CD4-positive, alpha-beta T cell (primary cell): ENCODE measurements around the gene KCNA1. TPM values are rescaled to one million over a fixed set of nuclear protein-coding genes. Genes with fewer than 3 reads are reported as not detected.

Experiments
- ATAC-seq: fragments of 200-7000 bp; cut with Tn5 transposase; one replicate; pipeline ENCODE4 v1.10.0; 2022; ENCODE audit warnings: mild to moderate bottlenecking; ENCODE audit not compliant: poor library complexity
- CTCF ChIA-PET: fragments of 350-600 bp; sonication (Branson Sonifier 250); formaldehyde crosslinking; loops from one replicate; lab custom pipeline; 2021; ENCODE audit warnings: antibody characterized with exemption, inconsistent platforms; lab: Charles Lee
- POLR2A ChIA-PET: fragments of 350-600 bp; sonication (Branson Sonifier 250); formaldehyde crosslinking; loops from one replicate; lab custom pipeline; 2021; ENCODE audit warnings: antibody characterized with exemption, inconsistent platforms; lab: Charles Lee
- DNase-seq, 14 experiments: peaks; one replicate each; pipeline ENCODE4 v3.0.0-alpha.2; 2013 to 2020; ENCODE audit warnings: mixed read lengths in 2 of 14
- H3K27ac ChIP-seq, 2 donors: one replicate each; pipeline versions ENCODE4 v1.5.1 to v1.7.0; 2013; ENCODE audit warnings: low read length in 2 of 2, low read depth in 1 of 2, mild to moderate bottlenecking in 1 of 2
- H3K27me3 ChIP-seq, 2 experiments: 1 replicate in 1 of 2; 2 replicates in 1 of 2; pipeline versions ENCODE4 v1.6.1 to v1.7.0; 2013; ENCODE audit warnings: low read length in 2 of 2, control low read depth in 1 of 2, mild to moderate bottlenecking in 1 of 2, moderate library complexity in 1 of 2; ENCODE audit not compliant: insufficient read depth in 2 of 2, control insufficient read depth in 1 of 2
- H3K36me3 ChIP-seq: one replicate; pipeline ENCODE4 v1.6.1; 2013; ENCODE audit warnings: low read length, control low read depth; ENCODE audit not compliant: insufficient read depth
- H3K4me1 ChIP-seq: one replicate; pipeline ENCODE4 v1.6.1; 2013; ENCODE audit warnings: low read length, control low read depth; ENCODE audit not compliant: insufficient read depth
- H3K4me3 ChIP-seq: one replicate; pipeline ENCODE4 v1.5.1; 2013; ENCODE audit warnings: mild to moderate bottlenecking, low read length, moderate library complexity
- H3K9me3 ChIP-seq, 2 experiments: 1 replicate in 1 of 2; 2 replicates in 1 of 2; pipeline versions ENCODE4 v1.6.1 to v1.7.0; 2013; ENCODE audit warnings: low read length in 2 of 2, mild to moderate bottlenecking in 2 of 2, control low read depth in 1 of 2, moderate library complexity in 1 of 2; ENCODE audit not compliant: control insufficient read depth in 1 of 2, insufficient read depth in 1 of 2
- H3K27ac Mint-ChIP-seq: one replicate; pipeline ENCODE4 v1.8.0; 2020; ENCODE audit warnings: mixed read lengths
- H3K27me3 Mint-ChIP-seq: one replicate; pipeline ENCODE4 v1.8.0; 2021; ENCODE audit warnings: mixed read lengths
- H3K36me3 Mint-ChIP-seq: one replicate; pipeline ENCODE4 v1.8.0; 2021; ENCODE audit warnings: low read depth, mixed read lengths
- H3K4me1 Mint-ChIP-seq: one replicate; pipeline ENCODE4 v1.8.0; 2021; ENCODE audit warnings: low read depth, mixed read lengths
- H3K4me3 Mint-ChIP-seq: one replicate; pipeline ENCODE4 v1.8.0; 2020; ENCODE audit warnings: mild to moderate bottlenecking, mixed read lengths
- H3K9me3 Mint-ChIP-seq: one replicate; pipeline ENCODE4 v1.8.0; 2020; ENCODE audit warnings: mixed read lengths
- intact Hi-C, 2 experiments: fragments of 100-400 bp; cut with DNase I in 1 of 2; cut with micrococcal nuclease in 1 of 2; formaldehyde crosslinking; loops; one replicate each; pipeline versions ENCODE4 v1.15.1 to v1.9.0; 2023 to 2025; cut with DNase I, micrococcal nuclease
- total RNA-seq, 174 experiments: library from RNA in 2 of 174; stranded (reverse) in 2 of 174; gene quantifications; one replicate each; pipeline ENCODE4 v1.2.3 and lab custom pipeline; 2021 to 2026
- TF ChIP-seq, protein P1 (sequence below): fragments of 200-600 bp; IDR thresholded peaks from one replicate; pipeline ENCODE4 v1.8.0; 2022; ENCODE audit warnings: antibody characterized with exemption, mild to moderate bottlenecking

KCNA1 gene
- total RNA-seq, 2 experiments from 2014 or later, result not detected

DNA sequence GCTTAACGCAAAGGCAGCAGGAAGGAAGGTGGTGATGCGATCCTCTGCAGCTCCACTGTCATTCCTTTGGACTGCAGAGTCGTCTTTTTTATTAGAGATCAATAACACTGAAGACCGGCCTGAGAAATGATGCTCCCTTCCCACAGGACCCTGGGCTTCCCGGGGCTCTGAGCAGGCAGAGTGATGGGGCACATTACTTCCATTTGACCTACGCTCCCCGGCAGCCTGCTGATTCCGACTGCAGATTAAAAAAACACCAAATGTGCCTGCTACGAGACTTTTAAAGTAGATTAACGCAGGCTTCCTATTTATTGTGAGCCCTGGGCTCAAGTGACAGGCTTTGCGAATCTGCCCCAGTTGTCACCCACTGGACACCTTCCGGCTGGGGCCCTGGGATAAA, 37.5 kb downstream of the KCNA1 start:
- no peak for DNase-seq
- POLR2A ChIA-PET, result interaction anchor here (0.6 kb wide), 1 partner anchor 565 kb away, joined by 3 read pairs; no protein-coding TSS in a partner anchor
- intact Hi-C loops, result no loop called here
- Histone ChIP-seq H3K4me3 (no peak overlapping the region), H3K27ac (no peak overlapping the region), H3K27me3 (peaks cover 3 to 14% of the 10 kb centered on the region in 2 experiments), H3K4me1 (no peaks in the 10 kb centered on the region), H3K9me3 (no peaks in the 10 kb centered on the region), H3K36me3 (no peaks in the 10 kb centered on the region)
- no peaks in the 10 kb centered on the region for H3K9me3 Mint-ChIP-seq
- CTCF ChIA-PET, result no interaction called here
- peaks cover 14% of the 10 kb centered on the region for H3K27me3 Mint-ChIP-seq
- H3K4me1 Mint-ChIP-seq, result no peaks in the 10 kb centered on the region
- no peak for ATAC-seq
- no peak overlapping the region for H3K4me3 Mint-ChIP-seq
- TF ChIP-seq, protein P1, sequence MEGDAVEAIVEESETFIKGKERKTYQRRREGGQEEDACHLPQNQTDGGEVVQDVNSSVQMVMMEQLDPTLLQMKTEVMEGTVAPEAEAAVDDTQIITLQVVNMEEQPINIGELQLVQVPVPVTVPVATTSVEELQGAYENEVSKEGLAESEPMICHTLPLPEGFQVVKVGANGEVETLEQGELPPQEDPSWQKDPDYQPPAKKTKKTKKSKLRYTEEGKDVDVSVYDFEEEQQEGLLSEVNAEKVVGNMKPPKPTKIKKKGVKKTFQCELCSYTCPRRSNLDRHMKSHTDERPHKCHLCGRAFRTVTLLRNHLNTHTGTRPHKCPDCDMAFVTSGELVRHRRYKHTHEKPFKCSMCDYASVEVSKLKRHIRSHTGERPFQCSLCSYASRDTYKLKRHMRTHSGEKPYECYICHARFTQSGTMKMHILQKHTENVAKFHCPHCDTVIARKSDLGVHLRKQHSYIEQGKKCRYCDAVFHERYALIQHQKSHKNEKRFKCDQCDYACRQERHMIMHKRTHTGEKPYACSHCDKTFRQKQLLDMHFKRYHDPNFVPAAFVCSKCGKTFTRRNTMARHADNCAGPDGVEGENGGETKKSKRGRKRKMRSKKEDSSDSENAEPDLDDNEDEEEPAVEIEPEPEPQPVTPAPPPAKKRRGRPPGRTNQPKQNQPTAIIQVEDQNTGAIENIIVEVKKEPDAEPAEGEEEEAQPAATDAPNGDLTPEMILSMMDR, result no peak
- no peak overlapping the region for H3K27ac Mint-ChIP-seq
- H3K36me3 Mint-ChIP-seq, result no peaks in the 10 kb centered on the region

DNA sequence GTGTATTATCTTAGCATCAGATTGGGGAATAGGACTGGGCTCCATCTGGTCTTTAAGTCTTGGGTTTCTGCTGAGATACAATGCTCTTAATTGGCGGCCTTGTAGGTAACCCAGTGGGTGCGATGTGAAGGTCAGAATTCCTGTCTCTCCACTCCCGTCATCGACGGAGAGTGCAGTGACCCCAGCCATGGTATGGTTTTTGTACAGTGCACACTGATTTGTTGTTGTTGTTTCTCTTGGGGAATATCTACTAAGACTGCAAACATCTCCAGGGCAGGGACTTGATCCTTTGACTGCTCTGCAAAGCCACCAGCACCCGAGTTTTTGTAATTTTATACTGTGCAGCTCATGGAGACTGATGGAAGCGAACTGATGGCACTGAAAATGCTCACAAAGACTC, 41.4 kb downstream of the KCNA1 start:
- no peak overlapping the region for H3K4me3 ChIP-seq
- H3K4me3 Mint-ChIP-seq, result no peak overlapping the region
- peaks cover 9 to 33% of the 10 kb centered on the region in 2 experiments for H3K27me3 ChIP-seq
- H3K4me1 Mint-ChIP-seq, result no peaks in the 10 kb centered on the region
- no peak overlapping the region for H3K27ac Mint-ChIP-seq
- no peak for ATAC-seq
- ChIA-PET POLR2A (no interaction called here), CTCF (no interaction called here)
- intact Hi-C loops, result no loop called here
- H3K4me1 ChIP-seq, result no peaks in the 10 kb centered on the region
- no peak for DNase-seq
- no peak overlapping the region for H3K27ac ChIP-seq
- H3K9me3 Mint-ChIP-seq, result no peaks in the 10 kb centered on the region
- peaks cover 25% of the 10 kb centered on the region for H3K27me3 Mint-ChIP-seq
- H3K36me3 ChIP-seq, result no peaks in the 10 kb centered on the region
- H3K36me3 Mint-ChIP-seq, result no peaks in the 10 kb centered on the region
- H3K9me3 ChIP-seq, result no peaks in the 10 kb centered on the region
- TF ChIP-seq, protein P1, result no peak

DNA sequence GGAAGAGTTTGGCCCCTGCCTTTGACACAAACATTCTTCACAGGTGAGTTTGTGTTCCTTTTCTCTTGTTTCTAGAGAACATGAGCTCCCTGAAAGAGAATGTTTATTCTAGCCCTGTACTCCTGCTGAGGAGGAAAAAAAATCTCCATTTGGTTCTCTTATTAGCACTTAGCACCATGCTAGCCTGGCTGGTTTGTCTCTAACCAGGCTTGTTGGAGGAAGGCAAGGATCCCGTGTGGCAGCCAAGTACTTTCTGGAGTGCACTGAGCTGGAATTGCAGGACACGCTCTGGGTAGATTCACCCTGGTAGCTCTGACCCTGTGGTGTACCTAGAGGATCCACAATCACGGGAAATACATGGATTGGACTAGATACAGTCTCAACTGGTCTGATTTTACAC, 41.9 kb downstream of the KCNA1 start:
- Histone ChIP-seq H3K9me3 (no peaks in the 10 kb centered on the region), H3K27ac (no peak overlapping the region), H3K36me3 (no peaks in the 10 kb centered on the region), H3K4me1 (no peaks in the 10 kb centered on the region), H3K4me3 (no peak overlapping the region), H3K27me3 (peaks cover 9 to 36% of the 10 kb centered on the region in 2 experiments)
- intact Hi-C loops, result no loop called here
- DNase-seq (no peak), ATAC-seq (no peak)
- POLR2A ChIA-PET, result no interaction called here
- peaks cover 26% of the 10 kb centered on the region for H3K27me3 Mint-ChIP-seq
- H3K27ac Mint-ChIP-seq, result no peak overlapping the region
- no peaks in the 10 kb centered on the region for H3K9me3 Mint-ChIP-seq
- CTCF ChIA-PET, result no interaction called here
- no peak overlapping the region for H3K4me3 Mint-ChIP-seq
- H3K36me3 Mint-ChIP-seq, result no peaks in the 10 kb centered on the region
- TF ChIP-seq, protein P1, result no peak
- no peaks in the 10 kb centered on the region for H3K4me1 Mint-ChIP-seq
